Medulla oblongata (tissue), 1 donor: Measurements from ENCODE around the gene DIO1.

Experiments used
- DNase-seq: peaks from one replicate; pipeline ENCODE4 v3.0.0-alpha.2; 2015; ENCODE audit errors: extremely low spot score

The DIO1 gene

GRCh38 chr1:53942127-53942957 lies 48.4 kb downstream of the DIO1 start:
- no peak for DNase-seq

- no peak for DNase-seq
Measured at GRCh38 chr1:53943090-53943489, 49.1 kb downstream of the DIO1 start.

DNA sequence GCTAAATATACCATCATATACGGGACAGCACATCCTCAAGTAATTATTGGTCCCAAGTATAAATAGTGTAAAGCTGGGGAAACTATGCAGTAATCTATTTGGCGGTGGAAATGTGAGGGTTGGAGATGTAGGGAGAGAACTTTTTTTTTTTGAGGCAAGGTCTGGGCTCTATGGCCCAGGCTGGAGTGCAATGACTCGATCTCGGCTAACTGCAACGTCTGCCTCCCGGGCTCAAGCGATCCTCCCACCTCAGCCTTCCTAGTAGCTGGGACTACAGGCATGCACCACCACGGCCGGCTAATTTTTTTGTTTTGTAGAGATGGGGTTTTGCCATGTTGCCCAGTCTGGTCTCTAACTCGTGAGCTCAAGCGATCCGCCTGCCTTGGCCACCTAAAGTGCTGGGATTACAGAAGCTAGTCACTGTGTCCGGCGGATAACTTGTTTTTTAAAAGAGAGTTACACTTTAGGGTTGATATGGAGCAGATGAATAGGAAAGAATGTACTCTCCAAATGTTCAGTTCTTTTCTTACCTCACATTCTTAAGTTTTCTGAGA lies 49.6 kb downstream of the DIO1 start:
- no peak for DNase-seq

DNA sequence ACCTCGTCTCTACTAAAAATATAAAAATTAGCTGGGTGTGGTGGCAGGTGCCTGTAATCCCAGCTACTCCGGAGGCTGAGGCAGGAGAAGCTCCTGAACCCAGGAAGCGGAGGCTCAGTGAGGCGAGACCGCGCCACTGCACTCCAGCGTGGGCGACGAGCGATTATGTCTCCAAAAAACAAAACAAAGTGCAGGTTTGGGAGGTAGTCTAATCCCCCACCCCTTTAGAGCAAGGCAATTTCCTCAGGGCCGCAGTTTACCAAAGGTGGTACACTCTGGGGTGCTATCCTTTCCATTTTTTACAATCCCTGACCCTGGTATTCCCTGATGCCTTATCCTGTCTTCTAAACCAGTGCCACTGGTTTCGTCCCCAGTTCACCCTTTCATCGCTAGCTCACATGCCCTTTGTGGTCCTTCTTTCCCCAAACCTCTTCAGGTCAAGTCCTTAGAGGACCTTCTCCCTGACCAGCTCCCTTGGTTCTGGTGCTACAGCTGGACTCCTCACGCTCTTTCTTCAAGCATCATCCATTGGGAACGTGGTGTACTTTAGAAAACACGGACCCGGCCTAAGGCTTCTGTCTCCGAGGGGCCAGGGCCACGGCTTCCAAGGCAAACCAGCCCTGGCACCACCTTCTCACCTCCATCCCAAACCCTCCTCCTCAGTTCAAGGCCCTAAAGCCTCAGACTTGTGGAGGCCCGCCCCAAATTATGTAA lies 50.6 kb downstream of the DIO1 start:
- no peak for DNase-seq

GRCh38 chr1:53945183-53945432 lies 51.1 kb downstream of the DIO1 start:
- DNase-seq: no peak

- peak; percentile 97 for DNase-seq
Measured at GRCh38 chr1:53945433-53946251, 51.7 kb downstream of the DIO1 start, which contains the start of gene IFT25. Gene IFT25, minus strand, starts transcription at chr1:53945699. Its CDS starts 5,617 bp downstream, at chr1:53940082.

DNA sequence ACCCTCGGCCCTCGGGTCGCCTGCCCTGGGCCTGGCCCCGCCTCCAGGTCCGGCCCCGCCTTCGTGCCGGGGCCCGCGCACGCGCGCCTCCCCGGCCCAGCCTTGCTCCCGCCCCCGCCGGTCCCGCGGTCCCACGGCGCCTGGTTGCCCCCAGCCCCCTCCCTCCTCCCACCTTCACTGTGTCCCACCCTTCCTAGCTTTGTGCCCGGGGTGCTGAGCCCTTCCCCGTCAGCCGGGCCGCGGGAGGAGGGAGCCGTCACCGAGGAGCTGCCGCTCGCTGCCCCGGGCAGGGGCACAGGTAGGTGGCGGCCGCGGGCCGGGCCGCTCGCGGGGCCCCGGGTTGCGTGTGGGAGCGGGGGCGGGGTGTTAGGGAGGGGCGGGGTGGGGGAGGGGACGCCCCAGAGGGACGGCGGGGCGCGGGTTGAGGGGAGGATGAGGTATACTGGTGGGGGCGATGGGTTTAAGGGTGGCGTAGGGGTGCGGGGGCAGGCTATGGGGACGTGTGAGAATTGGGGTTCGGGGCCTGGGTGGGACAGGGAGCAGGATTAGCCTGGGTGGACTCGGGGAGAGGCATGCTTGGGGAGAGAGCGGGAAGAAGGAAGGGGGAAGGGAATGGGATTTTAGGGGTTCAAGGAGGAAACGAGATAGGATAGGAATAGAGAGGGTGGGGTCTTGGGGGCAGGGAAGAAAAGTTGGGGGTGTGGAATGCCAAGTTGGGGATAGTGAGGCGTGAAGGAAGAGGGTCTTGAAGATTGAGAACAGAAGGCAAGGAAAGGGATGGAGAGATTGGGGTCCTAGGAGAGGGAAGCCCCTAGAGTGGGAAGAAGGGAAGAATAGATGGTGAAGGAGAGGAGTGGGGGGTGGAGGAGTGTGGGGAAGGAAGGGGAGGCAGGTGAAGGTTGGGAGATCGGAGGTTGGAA lies 52.5 kb downstream of the DIO1 start, which contains the start of gene LRRC42:
TSS of gene LRRC42 (plus strand) at position 99 of the 920 bp plus-strand sequence. CDS start 5,650 bp downstream, outside the sequence.
- peak; percentile 92 for DNase-seq

- no peak for DNase-seq
Measured at GRCh38 chr1:53947172-53947907, 53.4 kb downstream of the DIO1 start.

DNA sequence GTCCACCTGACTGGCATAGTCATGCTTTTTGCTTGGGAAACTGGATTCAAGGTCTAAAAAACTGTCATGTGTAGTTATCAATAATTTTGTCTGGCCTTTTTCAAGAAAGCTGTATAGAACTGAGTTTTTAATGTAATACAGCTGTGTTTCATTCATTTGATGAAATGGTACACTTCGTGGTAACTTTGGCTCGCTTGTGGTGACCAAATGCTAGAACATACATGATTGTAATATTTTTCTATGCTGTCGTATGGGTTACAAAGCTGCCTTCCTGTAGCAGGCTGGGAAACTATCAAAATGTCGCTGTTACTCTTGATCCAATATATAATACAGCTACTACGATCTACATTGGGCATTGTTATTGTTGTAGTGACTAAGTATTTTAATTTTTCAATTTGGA lies 54.3 kb downstream of the DIO1 start:
- no peak for DNase-seq

GRCh38 chr1:53949023-53949990 lies 55.3 kb downstream of the DIO1 start:
- peak; percentile 45 for DNase-seq

- no peak for DNase-seq
Measured at GRCh38 chr1:53951697-53952096, 57.7 kb downstream of the DIO1 start.

DNA sequence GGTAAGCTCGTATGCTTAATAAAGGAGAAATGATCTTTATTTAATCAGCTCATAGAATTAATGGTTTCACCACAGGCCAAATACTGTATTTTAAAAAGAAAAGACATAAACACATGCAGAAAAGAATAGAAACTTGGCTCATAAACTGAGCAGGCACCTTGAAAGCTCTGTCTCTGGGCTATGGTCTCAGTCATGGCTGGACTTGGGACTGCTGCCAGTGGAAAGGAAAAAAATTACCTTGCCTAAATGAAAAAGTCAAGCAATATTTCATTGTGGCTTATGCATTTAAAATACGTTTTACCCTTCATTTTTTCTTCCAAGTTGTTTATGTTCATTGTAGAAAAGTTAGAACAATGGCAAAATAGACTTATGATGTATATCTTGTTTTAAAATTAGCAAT lies 60.1 kb downstream of the DIO1 start:
- DNase-seq: no peak

DNA sequence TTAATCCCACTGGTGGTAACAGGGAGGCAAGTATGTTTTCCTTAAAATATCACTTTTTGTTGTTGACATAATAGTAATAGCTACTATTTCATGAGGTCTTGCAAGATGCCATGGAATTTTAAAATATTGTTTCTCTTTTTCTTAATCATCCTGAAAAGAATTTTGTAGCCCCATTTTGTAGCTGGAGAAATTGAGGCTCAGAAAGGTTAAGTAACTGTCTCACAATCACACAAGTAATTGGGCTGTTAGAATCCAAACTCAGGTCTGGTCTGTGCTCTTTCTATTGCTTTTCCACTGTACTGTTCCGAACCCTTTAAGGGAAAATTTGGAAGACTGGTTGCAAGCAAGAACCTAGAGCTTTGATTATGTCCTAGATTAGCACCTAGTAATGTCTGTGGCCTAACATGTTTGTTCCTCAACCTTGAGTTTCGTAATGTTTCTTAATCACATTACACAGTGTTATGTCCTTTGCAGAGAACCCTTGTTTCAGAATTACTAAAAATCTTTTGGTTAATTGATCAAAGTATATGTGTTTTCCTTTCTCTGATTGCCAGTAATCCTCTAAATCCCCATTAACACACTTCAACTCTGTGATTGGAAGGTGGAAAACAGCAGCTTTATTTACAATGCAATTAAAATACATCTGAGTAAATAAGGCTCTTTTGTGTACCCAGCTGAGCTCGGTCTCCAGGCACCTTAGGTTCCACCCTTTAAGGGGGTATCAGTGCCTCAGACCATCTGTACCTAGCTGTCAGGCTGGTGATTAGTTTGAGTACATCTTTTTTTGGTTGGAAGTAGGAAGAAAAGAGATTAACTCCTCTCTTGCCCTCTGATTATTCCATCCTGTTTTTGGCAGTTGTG lies 62.6 kb downstream of the DIO1 start:
- DNase-seq: no peak

DNA sequence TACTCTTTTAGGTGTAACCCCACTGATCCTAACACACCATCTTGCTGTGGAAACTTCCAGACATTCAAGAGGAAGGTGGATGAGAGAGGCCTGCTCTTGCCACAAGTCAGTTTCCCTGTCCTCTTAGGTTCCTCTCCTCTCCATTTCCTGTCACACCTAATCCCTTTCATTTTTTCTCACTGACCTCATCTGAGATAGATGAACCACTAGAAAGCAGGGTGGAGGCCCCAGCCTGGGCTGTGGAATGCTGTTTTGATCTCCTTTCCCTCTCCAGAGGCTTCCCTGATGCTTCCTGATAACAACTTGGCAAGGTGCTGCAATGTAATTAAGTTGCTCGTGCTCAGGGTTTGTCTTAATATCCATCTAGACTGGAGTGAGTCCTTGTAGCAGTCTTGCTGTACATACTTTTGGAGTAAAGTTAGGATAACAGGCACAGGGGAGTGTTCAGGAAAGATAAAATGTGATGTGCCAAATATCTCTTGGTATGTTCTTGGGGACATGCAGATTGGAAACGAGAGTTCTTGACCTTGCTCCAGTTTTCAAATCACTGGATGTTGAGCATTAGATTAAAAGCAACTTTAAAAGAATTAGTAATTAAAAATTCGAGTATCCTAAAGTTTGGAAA lies 63.3 kb downstream of the DIO1 start:
- DNase-seq: no peak

DNA sequence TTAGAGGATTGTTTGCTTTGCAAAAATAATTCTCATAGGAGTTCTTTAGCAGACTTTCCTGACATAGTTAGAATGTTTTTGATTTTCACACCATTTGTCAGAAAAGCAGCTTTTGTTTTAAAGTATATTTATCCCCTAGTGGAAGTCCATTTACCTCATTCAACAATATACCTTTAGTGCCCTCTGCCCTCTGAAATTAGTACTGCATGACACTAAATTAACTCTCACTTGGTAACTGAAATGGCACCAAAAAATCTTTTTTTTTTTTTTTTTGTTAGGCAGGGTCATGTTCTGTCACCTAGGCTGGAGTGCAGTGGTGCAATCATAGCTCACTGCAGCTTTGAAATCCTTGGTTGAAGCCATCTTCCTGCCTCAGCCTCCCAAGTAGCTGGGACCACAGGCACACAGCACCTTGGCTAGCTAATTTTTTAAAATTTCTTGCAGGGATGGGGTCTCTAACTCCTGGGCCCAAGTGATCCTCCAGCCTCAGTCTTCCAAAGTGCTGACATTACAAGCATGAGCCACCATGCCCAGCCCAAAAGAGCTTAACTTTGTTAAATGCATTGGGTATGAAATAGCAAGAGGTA lies 65.8 kb downstream of the DIO1 start:
- DNase-seq: no peak
